GM23338 (cell line): ENCODE data around the gene JAKMIP2. TPM values are rescaled to one million over a fixed set of nuclear protein-coding genes. Genes with fewer than 3 reads are reported as not detected.

Experiments
- ATAC-seq: fragments of 200-7000 bp; cut with Tn5 transposase; 3 replicates; pipeline ENCODE4 v1.9.1; 2020
- DNase-seq: peaks from one replicate; pipeline ENCODE4 v3.0.0-alpha.2; 2015; ENCODE audit warnings: low spot score
- H2AFZ ChIP-seq: fragments of 200-600 bp; sonication (generic); 2 replicates; pipeline ENCODE4 v1.8.0; 2016; ENCODE audit warnings: antibody characterized with exemption, mild to moderate bottlenecking, moderate library complexity
- H3F3A ChIP-seq: fragments of 200-600 bp; sonication (generic); replicated peaks from 2 replicates; pipeline ENCODE4 v1.8.0; 2017; ENCODE audit warnings: antibody characterized with exemption, mixed run types, low read depth
- H3K27ac ChIP-seq: fragments of 200-600 bp; sonication (generic); 2 replicates; pipeline ENCODE4 v1.6.1; 2016; ENCODE audit warnings: low read depth
- H3K27me3 ChIP-seq: fragments of 200-600 bp; sonication (generic); 2 replicates; pipeline ENCODE4 v1.8.0; 2016; ENCODE audit warnings: mild to moderate bottlenecking, mixed run types, moderate library complexity; ENCODE audit not compliant: insufficient read depth
- H3K36me3 ChIP-seq: fragments of 200-600 bp; sonication (generic); 2 replicates; pipeline ENCODE4 v1.8.0; 2016; ENCODE audit warnings: mild to moderate bottlenecking; ENCODE audit not compliant: insufficient read depth
- H3K4me1 ChIP-seq: fragments of 200-600 bp; sonication (generic); 2 replicates; pipeline ENCODE4 v1.8.0; 2016; ENCODE audit warnings: mild to moderate bottlenecking, moderate library complexity; ENCODE audit not compliant: insufficient read depth
- H3K4me2 ChIP-seq: fragments of 200-600 bp; sonication (generic); 2 replicates; pipeline ENCODE4 v1.7.1; 2017; ENCODE audit warnings: mixed run types
- H3K4me3 ChIP-seq: fragments of 200-600 bp; sonication (generic); 2 replicates; pipeline ENCODE4 v1.6.1; 2016; ENCODE audit warnings: mixed run types
- H3K79me2 ChIP-seq: fragments of 200-600 bp; sonication (generic); replicated peaks from 2 replicates; pipeline ENCODE4 v1.8.0; 2017; ENCODE audit warnings: mild to moderate bottlenecking; ENCODE audit not compliant: insufficient read depth
- H3K9me2 ChIP-seq: fragments of 200-600 bp; sonication (generic); 2 replicates; pipeline ENCODE4 v1.8.0; 2017; ENCODE audit not compliant: insufficient read depth
- H4K20me1 ChIP-seq: fragments of 200-600 bp; sonication (generic); replicated peaks from 2 replicates; pipeline ENCODE4 v1.8.0; 2017; ENCODE audit warnings: mild to moderate bottlenecking; ENCODE audit not compliant: insufficient read depth
- H3K27ac Mint-ChIP-seq: 2 replicates; pipeline ENCODE4 v1.8.0; 2020; ENCODE audit warnings: inconsistent platforms, mild to moderate bottlenecking, moderate library complexity, mixed read lengths
- H3K27me3 Mint-ChIP-seq: 3 replicates; pipeline ENCODE4 v1.8.0; 2022; ENCODE audit warnings: low read depth, mild to moderate bottlenecking, moderate library complexity, mixed read lengths, inconsistent platforms; ENCODE audit not compliant: insufficient read depth, poor library complexity
- H3K36me3 Mint-ChIP-seq: 3 replicates; pipeline ENCODE4 v1.8.0; 2021; ENCODE audit warnings: low read depth, mild to moderate bottlenecking, inconsistent platforms, moderate library complexity, mixed read lengths
- H3K4me1 Mint-ChIP-seq: 3 replicates; pipeline ENCODE4 v1.8.0; 2020; ENCODE audit warnings: mild to moderate bottlenecking, inconsistent platforms, mixed read lengths
- H3K4me3 Mint-ChIP-seq: 3 replicates; pipeline ENCODE4 v1.8.0; 2021; ENCODE audit warnings: moderate library complexity, mild to moderate bottlenecking, inconsistent platforms, mixed read lengths
- H3K9me3 Mint-ChIP-seq: 3 replicates; pipeline ENCODE4 v1.8.0; 2020; ENCODE audit warnings: moderate library complexity, mild to moderate bottlenecking, inconsistent platforms, mixed read lengths
- CTCF ChIP-seq, 2 experiments: fragments of 200-600 bp in 1 of 2; sonication (generic) in 1 of 2; conservative IDR thresholded peaks; 2 replicates each; pipeline versions ENCODE4 v1.5.1 to v1.6.1; 2016 to 2017; ENCODE audit warnings: antibody characterized with exemption in 2 of 2, low read depth in 2 of 2, mild to moderate bottlenecking in 2 of 2, moderate library complexity in 1 of 2
- ETS1 ChIP-seq: IDR thresholded peaks from 2 replicates; pipeline ENCODE4 v1.6.1; 2016; ENCODE audit warnings: antibody characterized with exemption
- EZH2 ChIP-seq: fragments of 200-600 bp; sonication (generic); IDR thresholded peaks from one replicate; pipeline ENCODE4 v1.8.0; 2017; ENCODE audit warnings: antibody characterized with exemption, mild to moderate bottlenecking, low read depth; ENCODE audit not compliant: unreplicated experiment
- EZH2phosphoT487 ChIP-seq: fragments of 200-600 bp; sonication (generic); IDR thresholded peaks from one replicate; pipeline ENCODE4 v1.8.1; 2018; ENCODE audit warnings: antibody characterized with exemption; ENCODE audit not compliant: unreplicated experiment
- JUNB ChIP-seq: IDR thresholded peaks from one replicate; pipeline ENCODE4 v1.6.1; 2016; ENCODE audit warnings: antibody characterized with exemption; ENCODE audit not compliant: unreplicated experiment
- NANOG ChIP-seq: IDR thresholded peaks from 2 replicates; pipeline ENCODE4 v1.6.1; 2016; ENCODE audit warnings: antibody characterized with exemption, borderline replicate concordance
- POLR2AphosphoS5 ChIP-seq: IDR thresholded peaks from 2 replicates; pipeline ENCODE4 v1.6.1; 2016; ENCODE audit warnings: antibody characterized with exemption, low read depth
- STAT1 ChIP-seq: IDR thresholded peaks from one replicate; pipeline ENCODE4 v1.6.1; 2016; ENCODE audit warnings: antibody characterized with exemption; ENCODE audit not compliant: unreplicated experiment
- ZNF114 ChIP-seq: fragments of 250-450 bp; sonication (Bioruptor Pico); IDR thresholded peaks from 2 replicates; pipeline ENCODE4 v1.5.0; 2020; ENCODE audit warnings: mild to moderate bottlenecking, moderate library complexity
- ZNF331 ChIP-seq: fragments of 250-450 bp; sonication (Bioruptor Pico); IDR thresholded peaks from 2 replicates; pipeline ENCODE4 v1.5.0; 2020; ENCODE audit warnings: low read depth, mild to moderate bottlenecking, moderate library complexity
- ZNF462 ChIP-seq: fragments of 250-450 bp; sonication (Bioruptor Pico); IDR thresholded peaks from 2 replicates; pipeline ENCODE4 v1.5.0; 2020; ENCODE audit warnings: mild to moderate bottlenecking, moderate library complexity
- polyA plus RNA-seq: library from polyadenylated mRNA; unstranded; fragments of >200 nt; fragmentation: Nextera tagmentation; extraction: Ambion mirVana; gene quantifications from 2 replicates; pipeline ENCODE4 v1.2.1, GENCODE V29; 2016
- total RNA-seq: library from RNA; depleted of rRNA; stranded (reverse); fragments of >200 nt; shearing (Covaris generic); gene quantifications from 2 replicates; pipeline ENCODE4 v1.2.3, GENCODE V29; 2014

JAKMIP2 gene
- total and polyA plus RNA-seq, 2 experiments from 2014 or later = 20.5 to 27.2 TPM

GRCh38 chr5:147746986-147747385 lies 35.5 kb downstream of the JAKMIP2 start (continued):
- TF ChIP-seq EZH2 = no peak

- Histone ChIP-seq H3K27ac (no peak overlapping the region), H3K9me2 (no peaks in the 10 kb centered on the region), H3K4me3 (no peak overlapping the region), H3F3A (no peaks in the 10 kb centered on the region), H3K4me1 (peaks cover 19% of the 10 kb centered on the region), H3K79me2 (peaks cover 23% of the 10 kb centered on the region), H3K27me3 (no peaks in the 10 kb centered on the region), H3K36me3 (no peaks in the 10 kb centered on the region), H2AFZ (no peak overlapping the region), H3K4me2 (no peak overlapping the region), H4K20me1 (no peaks in the 10 kb centered on the region)
- no peak for DNase-seq
- H3K27ac Mint-ChIP-seq = 0 out of 2 replicates have a peak overlapping the region, but pooled peaks have one; percentile 24
- no peaks in the 10 kb centered on the region for H3K9me3 Mint-ChIP-seq
- no peak for TF ChIP-seq POLR2AphosphoS5
- no peak for TF ChIP-seq CTCF (conservative IDR thresholded peaks at IDR 0.05; ENCODE audit: low read depth in 2 of 2)
- TF ChIP-seq STAT1 = no peak
- no peak for TF ChIP-seq JUNB
- TF ChIP-seq ZNF331 = no peak
- no peak for TF ChIP-seq ETS1
- TF ChIP-seq NANOG = no peak
- TF ChIP-seq ZNF114 (CRISPR knock-in tag) = no peak
- TF ChIP-seq EZH2phosphoT487 = no peak
- TF ChIP-seq ZNF462 (CRISPR knock-in tag) = no peak
- TF ChIP-seq EZH2 = no peak
- H3K36me3 Mint-ChIP-seq = no peaks in the 10 kb centered on the region
- peaks cover 2% of the 10 kb centered on the region for H3K27me3 Mint-ChIP-seq
- no peak overlapping the region for H3K4me3 Mint-ChIP-seq
- H3K4me1 Mint-ChIP-seq = peaks cover 27% of the 10 kb centered on the region
- ATAC-seq = no peak
These were observed 38.7 kb downstream of the JAKMIP2 start for GRCh38 chr5:147743678-147744374.
